Stimulated activated CD4-positive, alpha-beta T cell treated with anti-CD3 and anti-CD28 coated beads, Interleukin-1b, Interleukin-23, amount 100 ng/mL, for 4 hours (primary cell): ENCODE measurements around the gene GAGE10.
"Not testable (repeated sequence)": the region's sequence is repeated elsewhere in the genome, so short reads cannot be mapped to it uniquely, and the experiment has no call there.

Experiments used
- DNase-seq, 2 donors: peaks; one replicate each; pipeline ENCODE4 v3.0.0-alpha.2; 2020; ENCODE audit warnings: low read depth in 2 of 2

GAGE10 gene

GRCh38 chrX:49323735-49324134 is 20.3 kb downstream of the GAGE10 start:
- not testable (repeated sequence) for DNase-seq

DNA sequence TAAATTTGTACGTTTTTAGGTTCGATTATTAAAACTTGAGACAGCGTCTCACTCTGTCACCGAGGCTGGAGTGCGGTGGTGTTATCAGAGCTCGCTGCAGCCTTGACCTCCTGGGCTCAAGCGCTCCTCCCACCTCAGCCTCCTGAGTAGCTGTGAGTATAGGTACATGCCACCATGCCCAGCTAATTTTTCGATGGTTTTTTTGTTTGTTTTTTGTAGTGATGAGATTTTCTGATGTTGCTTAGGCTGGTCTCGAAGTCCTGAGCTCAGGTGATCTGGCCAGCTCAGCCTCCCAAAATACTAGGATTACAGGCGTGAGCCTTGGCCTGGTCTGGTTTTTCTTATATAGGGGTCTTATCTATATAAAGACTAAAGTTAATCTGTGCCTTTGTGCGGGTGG is 27.0 kb downstream of the GAGE10 start:
- not testable (repeated sequence) for DNase-seq

- not testable (repeated sequence) for DNase-seq
Observed at GRCh38 chrX:49331282-49331681, 27.8 kb downstream of the GAGE10 start, which contains the start of gene GAGE13. GAGE13 (plus strand) TSS chrX:49331582; CDS start chrX:49332738, 1,156 bp downstream.

DNA sequence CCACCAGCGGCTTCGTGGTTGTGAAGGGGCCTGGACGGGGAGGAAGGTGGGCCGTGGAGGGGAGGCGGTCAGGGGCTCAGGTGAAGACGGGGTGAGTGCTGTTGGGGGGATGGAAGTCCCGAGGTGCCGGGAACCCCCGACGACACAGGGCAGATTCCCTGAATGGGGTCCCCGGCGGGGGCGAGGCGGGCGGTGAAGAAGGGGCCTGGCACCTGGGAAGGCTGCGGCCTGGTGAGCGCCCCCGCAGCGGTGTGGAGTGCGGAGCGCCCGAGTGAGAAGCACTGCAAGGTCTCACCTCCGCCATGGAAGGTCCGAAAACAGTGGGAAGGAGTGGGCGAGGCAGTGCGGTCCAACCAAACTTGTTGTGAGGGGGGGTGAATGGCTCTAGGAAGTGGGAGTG is 28.4 kb downstream of the GAGE10 start:
- DNase-seq, result not testable (repeated sequence)

DNA sequence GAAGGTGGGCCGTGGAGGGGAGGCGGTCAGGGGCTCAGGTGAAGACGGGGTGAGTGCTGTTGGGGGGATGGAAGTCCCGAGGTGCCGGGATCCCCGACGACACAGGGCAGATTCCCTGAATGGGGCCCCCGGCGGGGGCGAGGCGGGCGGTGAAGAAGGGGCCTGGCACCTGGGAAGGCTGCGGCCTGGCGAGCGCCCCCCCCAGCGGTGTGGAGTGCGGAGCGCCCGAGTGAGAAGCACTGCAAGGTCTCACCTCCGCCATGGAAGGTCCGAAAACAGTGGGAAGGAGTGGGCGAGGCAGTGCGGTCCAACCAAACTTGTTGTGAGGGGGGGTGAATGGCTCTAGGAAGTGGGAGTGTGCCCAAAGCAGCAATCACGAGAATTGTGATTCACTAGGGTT is 38.0 kb downstream of the GAGE10 start:
- DNase-seq, result not testable (repeated sequence)

GRCh38 chrX:49344496-49345175 is 41.2 kb downstream of the GAGE10 start:
- not testable (repeated sequence) for DNase-seq

DNA sequence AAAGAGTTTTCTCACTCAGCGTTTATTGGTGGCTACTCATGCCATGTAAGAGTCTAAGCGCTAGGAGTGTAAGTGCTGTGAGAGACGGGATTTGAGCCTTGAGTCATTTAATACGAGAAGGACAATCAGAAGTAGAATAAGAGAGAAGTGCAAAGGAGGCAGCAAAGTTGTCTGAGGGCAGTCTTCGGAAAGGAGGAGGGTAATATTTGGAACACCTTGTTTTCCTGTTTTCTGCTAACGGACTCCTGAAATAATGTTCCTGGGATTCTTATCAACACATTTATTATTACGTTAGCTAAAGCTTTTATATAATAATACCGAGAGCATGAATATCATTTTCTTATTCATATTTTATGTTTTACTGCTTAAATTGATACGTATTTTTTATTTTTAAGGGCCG is 42.0 kb downstream of the GAGE10 start:
- DNase-seq, result not testable (repeated sequence)

- DNase-seq, result not testable (repeated sequence)
Observed at GRCh38 chrX:49346150-49346549, 42.7 kb downstream of the GAGE10 start.
